GM21390 (cell line): ENCODE results near the gene BAG1.

Experiments
- ATAC-seq: cut with Tn5 transposase; IDR thresholded peaks from one replicate; pipeline ENCODE4 v1.9.1; 2021; ENCODE audit not compliant: unreplicated experiment

Gene BAG1

GRCh38 chr9:33277484-33277883 lies 13.0 kb upstream of the BAG1 start:
- no peak for ATAC-seq

- ATAC-seq: no peak
Measured at GRCh38 chr9:33273972-33274328, 9.4 kb upstream of the BAG1 start.

GRCh38 chr9:33273266-33273971 lies 8.9 kb upstream of the BAG1 start:
- ATAC-seq: no peak

- no peak for ATAC-seq
Measured at GRCh38 chr9:33272061-33272460, 7.6 kb upstream of the BAG1 start.

GRCh38 chr9:33270146-33270545 lies 5.6 kb upstream of the BAG1 start:
- ATAC-seq: no peak

GRCh38 chr9:33267151-33267767 lies 2.8 kb upstream of the BAG1 start:
- ATAC-seq: no peak

GRCh38 chr9:33265211-33265865 lies 830 bp upstream of the BAG1 start:
- ATAC-seq: no peak

- ATAC-seq: peak; percentile 36
Measured at GRCh38 chr9:33264003-33264472, 470 bp downstream of the BAG1 start.

- no peak for ATAC-seq
Measured at GRCh38 chr9:33263131-33264002, 1.1 kb downstream of the BAG1 start.

- no peak for ATAC-seq
Measured at GRCh38 chr9:33260372-33260771, 4.1 kb downstream of the BAG1 start.

- no peak for ATAC-seq
Measured at GRCh38 chr9:33257276-33257675, 7.2 kb downstream of the BAG1 start.

- ATAC-seq: no peak
Measured at GRCh38 chr9:33256236-33256635, 8.3 kb downstream of the BAG1 start.

GRCh38 chr9:33255471-33255870 lies 9.0 kb downstream of the BAG1 start:
- ATAC-seq: no peak

GRCh38 chr9:33255014-33255413 lies 9.5 kb downstream of the BAG1 start:
- ATAC-seq: no peak

GRCh38 chr9:33254211-33254610 lies 10.3 kb downstream of the BAG1 start:
- no peak for ATAC-seq

GRCh38 chr9:33250458-33250995 lies 14.0 kb downstream of the BAG1 start:
- ATAC-seq: no peak

- ATAC-seq: no peak
Measured at GRCh38 chr9:33249983-33250382, 14.5 kb downstream of the BAG1 start.

GRCh38 chr9:33249087-33249658 lies 15.3 kb downstream of the BAG1 start:
- peak; percentile 62 for ATAC-seq

- ATAC-seq: peak; percentile 19
Measured at GRCh38 chr9:33248606-33249005, 15.9 kb downstream of the BAG1 start.

- ATAC-seq: no peak
Measured at GRCh38 chr9:33246269-33246860, 18.1 kb downstream of the BAG1 start.
